ENCODE data around the gene CDIP1. TPM values are rescaled to one million over a fixed set of nuclear protein-coding genes. Genes with fewer than 3 reads are reported as not detected.

Gene CDIP1
- total RNA-seq, 1 experiment from 2014 or later = 49.7 TPM

- H3K23ac ChIP-seq (ENCODE audit: insufficient read length, low read depth, low read length) = no peak overlapping the region
- H3K79me2 ChIP-seq (ENCODE audit: insufficient read depth, low read length) = no peaks in the 10 kb centered on the region
- no peak overlapping the region for H3K4me2 ChIP-seq (ENCODE audit: insufficient read depth, insufficient read length, low read length)
- no peaks in the 10 kb centered on the region for H3K27me3 ChIP-seq (ENCODE audit: insufficient read depth, low read length)
- H2AK5ac ChIP-seq (ENCODE audit: insufficient read length, low read length) = no peak overlapping the region
- no peak overlapping the region for H3K27ac ChIP-seq (ENCODE audit: insufficient read length, low read depth, low read length)
- no peaks in the 10 kb centered on the region for H3K4me1 ChIP-seq (ENCODE audit: insufficient read depth, low read length)
- no peak overlapping the region for H3K4ac ChIP-seq (ENCODE audit: low read depth, low read length)
- no peak overlapping the region for H4K8ac ChIP-seq (replicated peaks; ENCODE audit: insufficient read length, low read depth, low read length)
- no peak overlapping the region for H4K5ac ChIP-seq (ENCODE audit: insufficient read length, low read depth, low read length)
- H3K79me1 ChIP-seq (ENCODE audit: insufficient read depth, low read depth, low read length, poor library complexity, severe bottlenecking) = no peaks in the 10 kb centered on the region
- H2BK15ac ChIP-seq (ENCODE audit: low read depth, low read length) = no peak overlapping the region
- H3K56ac ChIP-seq (ENCODE audit: insufficient read length, low read depth, low read length) = no peak overlapping the region
- no peaks in the 10 kb centered on the region for H4K20me1 ChIP-seq (ENCODE audit: control insufficient read depth, insufficient read depth, insufficient read length)
- H3K23me2 ChIP-seq (ENCODE audit: insufficient read length, low read depth, low read length, poor library complexity, severe bottlenecking) = no peaks in the 10 kb centered on the region
- H2AFZ ChIP-seq (ENCODE audit: low read length) = no peak overlapping the region
- WGBS (ENCODE audit: extremely low coverage, insufficient read length, low lambda C conversion rate) = no CpG with 5 or more reads among the region's 27 CpGs
- peaks cover 14 to 24% of the 10 kb centered on the region in 2 experiments for H3K4me1 Mint-ChIP-seq
- no peak overlapping the region for H2BK120ac ChIP-seq (ENCODE audit: low read depth, low read length, poor library complexity, severe bottlenecking)
- no peak overlapping the region for H3K9ac ChIP-seq (ENCODE audit: extremely low read depth, insufficient read length, low read length)
- no peak overlapping the region for H3K14ac ChIP-seq (ENCODE audit: insufficient read depth, low read length)
- H3K27me3 Mint-ChIP-seq (ENCODE audit: low read depth) = no peaks in the 10 kb centered on the region; the same call in 1 of the 2 replicates
- peak overlapping the region; percentile 15 to 96 (median 68); a peak in 3 of 7 replicates for H3K27ac Mint-ChIP-seq
- no peak overlapping the region for H2BK5ac ChIP-seq (ENCODE audit: insufficient read length, low read length)
- H3T11ph ChIP-seq (ENCODE audit: low read length) = no peak overlapping the region
- no peak overlapping the region for H3K4me3 Mint-ChIP-seq
- H2BK20ac ChIP-seq (ENCODE audit: low read depth, low read length, poor library complexity, severe bottlenecking) = no peak overlapping the region
- H3K36me3 Mint-ChIP-seq (ENCODE audit: insufficient read depth in 1 of 3, low read depth in 3 of 3) = peaks cover 14 to 55% (median 44%) of the 10 kb centered on the region in 3 experiments; a peak in 6 of 7 replicates
- no peaks in the 10 kb centered on the region for H3K9me3 Mint-ChIP-seq
- H3K18ac ChIP-seq (ENCODE audit: insufficient read length, low read depth, low read length) = no peak overlapping the region
- no peak for TF ChIP-seq CTCF (conservative IDR thresholded peaks at IDR 0.05)
- DNase-seq = peak; percentile 69
- H2BK12ac ChIP-seq (ENCODE audit: insufficient read length, low read depth, low read length) = no peak overlapping the region
- H3K9me3 ChIP-seq (ENCODE audit: control insufficient read depth, low read depth, low read length) = no peaks in the 10 kb centered on the region
- H4K91ac ChIP-seq (ENCODE audit: insufficient read length, low read depth, low read length) = no peak overlapping the region
Measured at GRCh38 chr16:4461250-4462085, 77.1 kb downstream of the CDIP1 start.
